Uterus (tissue), 4 donors: ENCODE data around the gene BMPR1A. TPM values are rescaled to one million over a fixed set of nuclear protein-coding genes. Genes with fewer than 3 reads are reported as not detected.

Experiments used
- DNase-seq, 2 donors: peaks; one replicate each; pipeline ENCODE4 v3.0.0-alpha.2; 2019 to 2020
- H3K27ac ChIP-seq, 2 donors: fragments of 200-600 bp; sonication (generic); 1 replicate in 1 of 2; 2 replicates in 1 of 2; pipeline ENCODE4 v1.5.1; 2016 to 2018
- H3K27me3 ChIP-seq, 2 donors: fragments of 200-600 bp; sonication (generic); one replicate each; pipeline ENCODE4 v1.5.1; 2018 to 2019; ENCODE audit warnings: control low read depth in 1 of 2
- H3K36me3 ChIP-seq, 2 donors: fragments of 200-600 bp; sonication (generic); one replicate each; pipeline ENCODE4 v1.5.1; 2019; ENCODE audit warnings: control low read depth in 1 of 2
- H3K4me1 ChIP-seq, 2 donors: fragments of 200-600 bp; sonication (generic); one replicate each; pipeline ENCODE4 v1.5.1; 2018 to 2019; ENCODE audit warnings: control low read depth in 1 of 2
- H3K4me3 ChIP-seq, 2 donors: fragments of 200-600 bp; sonication (generic); 1 replicate in 1 of 2; 2 replicates in 1 of 2; pipeline ENCODE4 v1.5.1; 2018 to 2019; ENCODE audit warnings: mild to moderate bottlenecking in 1 of 2
- H3K9me3 ChIP-seq, 2 donors: fragments of 200-600 bp; sonication (generic); one replicate each; pipeline ENCODE4 v1.5.1; 2019; ENCODE audit warnings: control low read depth in 1 of 2
- POLR2A ChIP-seq, 2 donors: fragments of 450-650 bp; IDR thresholded peaks; one replicate each; pipeline ENCODE4 v1.6.1; 2016; ENCODE audit warnings: antibody characterized with exemption in 2 of 2, mild to moderate bottlenecking in 1 of 2, moderate library complexity in 1 of 2
- intact Hi-C: fragments of 100-400 bp; cut with DNase I; formaldehyde crosslinking; loops from one replicate; pipeline ENCODE4 v1.15.1; 2023; ENCODE audit warnings: low total_unique reads
- total RNA-seq, 4 donors: library from RNA; depleted of rRNA in 3 of 4; stranded (reverse); fragments of >200 nt in 3 of 4; gene quantifications; one replicate each; pipeline versions ENCODE4 v1.1.0 to v1.2.4, GENCODE V29; 2014 to 2023
- TF ChIP-seq, protein P1 (sequence below), 4 experiments: fragments of 200-600 bp in 2 of 4; fragments of 450-650 bp in 2 of 4; sonication (generic) in 2 of 4; IDR thresholded peaks; one replicate each; pipeline ENCODE4 v1.5.1; 2016 to 2019; ENCODE audit warnings: antibody characterized with exemption in 4 of 4, mild to moderate bottlenecking in 2 of 4, moderate library complexity in 1 of 4
- donor health status: DM: yes; HTN: yes; CAD: no.

Gene BMPR1A
- total RNA-seq, 4 donors from 2014 or later: 27.4 to 175 (median 69.2) TPM

DNA sequence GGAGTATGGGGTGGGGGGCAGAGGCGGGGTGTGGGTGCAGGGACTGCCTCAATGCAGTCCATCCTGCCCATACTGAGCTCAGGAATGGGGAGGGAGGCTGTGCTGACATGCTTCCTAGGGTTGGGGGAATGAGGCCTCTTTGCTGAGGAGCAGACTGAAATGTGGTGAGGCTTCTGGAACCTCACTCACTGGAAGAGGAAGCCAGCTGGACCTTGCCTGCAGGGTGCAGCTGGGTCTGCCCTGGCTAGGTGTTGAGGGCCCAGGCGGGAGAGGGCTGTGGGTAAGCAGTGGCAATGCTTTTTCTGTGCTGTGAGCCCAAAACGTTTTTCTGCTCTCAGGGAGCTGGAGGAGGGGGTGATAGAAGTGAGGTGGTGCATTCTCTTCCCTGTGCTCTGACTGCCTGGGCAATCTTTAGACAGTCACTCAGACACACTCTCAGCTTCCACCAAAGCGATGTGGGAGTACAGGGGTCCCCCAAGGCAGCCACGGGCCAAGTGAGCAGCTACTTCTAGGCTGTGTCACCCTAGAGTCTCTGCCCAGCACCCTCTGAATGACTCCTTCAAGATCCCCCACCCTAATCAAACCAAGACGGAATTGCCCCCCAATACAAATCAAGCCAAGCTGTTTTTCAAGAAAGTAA, 41.1 kb upstream of the BMPR1A start:
- Histone ChIP-seq H3K27me3 (no peaks in the 10 kb centered on the region), H3K4me1 (no peaks in the 10 kb centered on the region), H3K27ac (no peak overlapping the region), H3K9me3 (no peaks in the 10 kb centered on the region), H3K36me3 (no peaks in the 10 kb centered on the region), H3K4me3 (no peak overlapping the region)
- intact Hi-C loops: no loop called here
- TF ChIP-seq, protein P1, sequence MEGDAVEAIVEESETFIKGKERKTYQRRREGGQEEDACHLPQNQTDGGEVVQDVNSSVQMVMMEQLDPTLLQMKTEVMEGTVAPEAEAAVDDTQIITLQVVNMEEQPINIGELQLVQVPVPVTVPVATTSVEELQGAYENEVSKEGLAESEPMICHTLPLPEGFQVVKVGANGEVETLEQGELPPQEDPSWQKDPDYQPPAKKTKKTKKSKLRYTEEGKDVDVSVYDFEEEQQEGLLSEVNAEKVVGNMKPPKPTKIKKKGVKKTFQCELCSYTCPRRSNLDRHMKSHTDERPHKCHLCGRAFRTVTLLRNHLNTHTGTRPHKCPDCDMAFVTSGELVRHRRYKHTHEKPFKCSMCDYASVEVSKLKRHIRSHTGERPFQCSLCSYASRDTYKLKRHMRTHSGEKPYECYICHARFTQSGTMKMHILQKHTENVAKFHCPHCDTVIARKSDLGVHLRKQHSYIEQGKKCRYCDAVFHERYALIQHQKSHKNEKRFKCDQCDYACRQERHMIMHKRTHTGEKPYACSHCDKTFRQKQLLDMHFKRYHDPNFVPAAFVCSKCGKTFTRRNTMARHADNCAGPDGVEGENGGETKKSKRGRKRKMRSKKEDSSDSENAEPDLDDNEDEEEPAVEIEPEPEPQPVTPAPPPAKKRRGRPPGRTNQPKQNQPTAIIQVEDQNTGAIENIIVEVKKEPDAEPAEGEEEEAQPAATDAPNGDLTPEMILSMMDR (IDR thresholded peaks at IDR 0.05): no peak
- TF ChIP-seq POLR2A (IDR thresholded peaks at IDR 0.05): no peak
- no peak for DNase-seq

DNA sequence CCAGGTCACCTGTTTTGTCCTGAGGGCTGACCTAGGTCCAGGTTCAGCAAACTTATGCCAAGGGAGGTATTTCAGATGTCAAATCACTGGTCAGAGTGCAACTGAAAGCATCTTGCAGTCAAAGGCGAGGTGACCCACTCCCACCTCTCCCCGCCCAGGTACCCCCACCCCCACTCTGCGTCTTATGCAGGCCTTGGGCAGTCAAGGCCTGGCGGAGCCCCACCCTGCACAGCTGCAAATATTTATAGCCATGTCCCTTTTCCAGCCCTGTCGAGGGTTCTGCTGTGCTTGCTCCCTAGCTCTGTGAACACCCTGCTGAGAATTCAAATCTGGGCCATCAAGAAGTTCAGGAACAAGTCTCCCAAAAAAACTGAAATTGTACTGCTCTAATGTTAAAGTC, 40.6 kb upstream of the BMPR1A start:
- no peaks in the 10 kb centered on the region for H3K4me1 ChIP-seq
- H3K27ac ChIP-seq: no peak overlapping the region
- no peaks in the 10 kb centered on the region for H3K27me3 ChIP-seq
- no peak for DNase-seq
- H3K9me3 ChIP-seq: no peaks in the 10 kb centered on the region
- no peaks in the 10 kb centered on the region for H3K36me3 ChIP-seq
- H3K4me3 ChIP-seq: no peak overlapping the region
- intact Hi-C loops: no loop called here
- TF ChIP-seq POLR2A (IDR thresholded peaks at IDR 0.05): no peak
- TF ChIP-seq, protein P1 (IDR thresholded peaks at IDR 0.05): no peak

DNA sequence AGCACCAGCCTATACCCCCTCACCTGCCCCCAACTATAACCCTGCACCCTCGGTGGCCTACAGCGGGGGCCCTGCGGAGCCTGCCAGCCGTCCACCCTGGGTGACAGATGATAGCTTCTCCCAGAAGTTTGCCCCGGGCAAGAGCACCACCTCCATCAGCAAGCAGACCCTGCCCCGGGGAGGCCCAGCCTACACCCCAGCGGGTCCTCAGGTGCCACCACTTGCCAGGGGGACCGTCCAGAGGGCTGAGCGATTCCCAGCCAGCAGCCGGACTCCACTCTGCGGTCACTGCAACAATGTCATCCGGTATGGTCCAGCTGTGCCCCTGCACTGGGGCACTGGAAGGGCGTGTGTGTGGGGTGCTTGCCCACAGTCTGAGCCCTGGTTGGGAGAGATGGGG, 40.0 kb upstream of the BMPR1A start:
- Histone ChIP-seq H3K9me3 (no peaks in the 10 kb centered on the region), H3K27me3 (no peaks in the 10 kb centered on the region), H3K36me3 (no peaks in the 10 kb centered on the region), H3K4me3 (no peak overlapping the region), H3K27ac (no peak overlapping the region), H3K4me1 (no peaks in the 10 kb centered on the region)
- TF ChIP-seq POLR2A (IDR thresholded peaks at IDR 0.05): no peak
- TF ChIP-seq, protein P1 (IDR thresholded peaks at IDR 0.05): no peak
- no peak for DNase-seq
- intact Hi-C loops: no loop called here

DNA sequence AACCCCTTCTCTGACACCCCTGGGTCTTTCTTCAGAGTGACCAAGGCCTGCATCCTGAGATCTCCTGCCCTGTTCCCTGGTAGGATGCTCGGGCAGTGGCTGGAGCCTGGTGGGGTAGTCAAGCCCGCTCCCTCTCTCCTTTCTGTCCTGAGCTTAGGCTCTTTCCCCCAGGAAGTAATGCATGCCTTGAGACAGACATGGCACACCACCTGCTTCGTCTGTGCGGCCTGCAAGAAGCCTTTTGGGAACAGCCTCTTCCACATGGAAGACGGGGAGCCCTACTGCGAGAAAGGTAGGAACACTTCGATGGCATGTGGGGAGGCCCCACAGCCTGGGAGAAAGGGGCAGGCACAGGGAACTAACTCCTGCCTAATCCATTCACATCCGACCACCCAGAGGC, 37.9 kb upstream of the BMPR1A start:
- no peaks in the 10 kb centered on the region for H3K27me3 ChIP-seq
- no peak overlapping the region for H3K27ac ChIP-seq
- intact Hi-C loops: no loop called here
- H3K9me3 ChIP-seq: no peaks in the 10 kb centered on the region
- TF ChIP-seq POLR2A (IDR thresholded peaks at IDR 0.05): no peak
- TF ChIP-seq, protein P1 (IDR thresholded peaks at IDR 0.05): no peak
- no peak overlapping the region for H3K4me3 ChIP-seq
- no peaks in the 10 kb centered on the region for H3K4me1 ChIP-seq
- no peak for DNase-seq
- no peaks in the 10 kb centered on the region for H3K36me3 ChIP-seq

DNA sequence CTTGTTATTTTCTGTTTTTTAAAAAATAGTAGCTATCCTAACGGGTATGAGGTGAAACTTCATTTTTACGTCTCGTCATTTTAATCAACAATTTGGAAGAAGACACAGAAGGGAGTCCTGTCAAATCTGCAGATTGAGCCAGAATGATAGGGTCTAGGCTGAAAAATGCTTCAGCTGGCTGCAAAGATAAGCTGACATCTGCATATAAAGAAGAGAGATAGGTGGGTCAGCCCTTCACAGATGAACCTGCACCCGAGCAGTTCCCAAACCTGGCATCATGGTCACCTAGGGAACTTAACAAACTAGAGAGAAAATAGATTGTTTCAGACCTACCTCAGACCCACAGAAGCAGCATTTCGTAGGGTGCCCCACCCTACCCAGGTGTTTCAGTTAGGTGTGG, 35.2 kb upstream of the BMPR1A start:
- no peaks in the 10 kb centered on the region for H3K27me3 ChIP-seq
- intact Hi-C loops: no loop called here
- H3K36me3 ChIP-seq: no peaks in the 10 kb centered on the region
- no peak overlapping the region for H3K27ac ChIP-seq
- H3K4me3 ChIP-seq: no peak overlapping the region
- DNase-seq: no peak
- no peaks in the 10 kb centered on the region for H3K4me1 ChIP-seq
- no peaks in the 10 kb centered on the region for H3K9me3 ChIP-seq
- TF ChIP-seq, protein P1 (IDR thresholded peaks at IDR 0.05): no peak
- TF ChIP-seq POLR2A (IDR thresholded peaks at IDR 0.05): no peak
